Uterus (tissue), 2 donors: ENCODE results near the gene HECTD2.

Source experiments
- POLR2A ChIP-seq, 2 donors: fragments of 450-650 bp; IDR thresholded peaks; one replicate each; pipeline ENCODE4 v1.6.1; 2016; ENCODE audit warnings: antibody characterized with exemption in 2 of 2, mild to moderate bottlenecking in 1 of 2, moderate library complexity in 1 of 2
- TF ChIP-seq, protein P1 (sequence below), 4 experiments: fragments of 200-600 bp in 2 of 4; fragments of 450-650 bp in 2 of 4; sonication (generic) in 2 of 4; IDR thresholded peaks; one replicate each; pipeline ENCODE4 v1.5.1; 2016 to 2019; ENCODE audit warnings: antibody characterized with exemption in 4 of 4, mild to moderate bottlenecking in 2 of 4, moderate library complexity in 1 of 4

DNA sequence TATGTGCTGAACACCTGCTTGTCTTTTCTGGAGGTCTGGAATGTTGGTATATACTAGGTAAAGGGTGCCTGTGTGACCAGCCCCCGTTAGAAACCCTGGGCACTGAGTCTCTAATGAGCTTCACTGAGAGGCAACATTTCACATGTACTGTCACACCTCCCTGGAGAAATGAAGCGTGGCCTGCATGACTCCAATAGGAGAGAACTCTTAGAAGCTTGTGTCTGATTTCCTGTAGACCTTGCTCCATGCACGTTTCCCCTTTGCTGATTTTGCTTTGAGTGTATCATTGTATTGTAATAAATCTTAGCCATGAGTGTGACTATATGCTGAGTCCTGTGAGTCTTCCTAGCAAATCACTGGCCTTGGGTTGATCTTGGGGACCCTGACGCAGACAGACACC, 139.9 kb downstream of the HECTD2 start:
- no peak for TF ChIP-seq POLR2A (IDR thresholded peaks at IDR 0.05)
- TF ChIP-seq, protein P1, sequence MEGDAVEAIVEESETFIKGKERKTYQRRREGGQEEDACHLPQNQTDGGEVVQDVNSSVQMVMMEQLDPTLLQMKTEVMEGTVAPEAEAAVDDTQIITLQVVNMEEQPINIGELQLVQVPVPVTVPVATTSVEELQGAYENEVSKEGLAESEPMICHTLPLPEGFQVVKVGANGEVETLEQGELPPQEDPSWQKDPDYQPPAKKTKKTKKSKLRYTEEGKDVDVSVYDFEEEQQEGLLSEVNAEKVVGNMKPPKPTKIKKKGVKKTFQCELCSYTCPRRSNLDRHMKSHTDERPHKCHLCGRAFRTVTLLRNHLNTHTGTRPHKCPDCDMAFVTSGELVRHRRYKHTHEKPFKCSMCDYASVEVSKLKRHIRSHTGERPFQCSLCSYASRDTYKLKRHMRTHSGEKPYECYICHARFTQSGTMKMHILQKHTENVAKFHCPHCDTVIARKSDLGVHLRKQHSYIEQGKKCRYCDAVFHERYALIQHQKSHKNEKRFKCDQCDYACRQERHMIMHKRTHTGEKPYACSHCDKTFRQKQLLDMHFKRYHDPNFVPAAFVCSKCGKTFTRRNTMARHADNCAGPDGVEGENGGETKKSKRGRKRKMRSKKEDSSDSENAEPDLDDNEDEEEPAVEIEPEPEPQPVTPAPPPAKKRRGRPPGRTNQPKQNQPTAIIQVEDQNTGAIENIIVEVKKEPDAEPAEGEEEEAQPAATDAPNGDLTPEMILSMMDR (IDR thresholded peaks at IDR 0.05): no peak
